SKM-1 (cell line): Measurements from ENCODE around the gene SLC25A17.
"Not testable (repeated sequence)": the region's sequence is repeated elsewhere in the genome, so short reads cannot be mapped to it uniquely, and the experiment has no call there.

Source experiments
- DNase-seq: peaks from one replicate; lab custom pipeline; 2025; ENCODE audit not compliant: unreplicated experiment; lab: John Stamatoyannopoulos, UW

The SLC25A17 gene

GRCh38 chr22:40758851-40759250 lies 60.3 kb downstream of the SLC25A17 start:
- DNase-seq = not testable (repeated sequence)

- DNase-seq = no peak
Observed at GRCh38 chr22:40758390-40758789, 60.8 kb downstream of the SLC25A17 start.

DNA sequence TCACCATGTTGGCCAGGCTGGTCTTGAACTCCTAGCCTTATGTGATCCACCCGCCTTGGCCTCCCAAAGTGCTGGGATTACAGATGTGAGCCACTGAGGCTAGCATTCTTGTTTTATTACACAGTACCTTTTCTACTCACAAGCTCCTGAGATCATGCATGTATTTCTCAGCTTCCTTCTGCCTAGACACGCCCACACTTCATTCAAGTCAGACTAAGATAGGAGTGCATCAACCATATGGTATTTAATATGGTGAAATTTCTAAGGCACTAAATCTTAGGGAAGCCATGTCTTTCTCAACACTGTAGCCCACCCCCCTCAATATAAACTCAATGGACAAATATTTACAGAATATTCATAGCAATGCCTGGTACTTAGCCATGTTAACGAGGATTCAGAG lies 62.1 kb downstream of the SLC25A17 start:
- DNase-seq = no peak

DNA sequence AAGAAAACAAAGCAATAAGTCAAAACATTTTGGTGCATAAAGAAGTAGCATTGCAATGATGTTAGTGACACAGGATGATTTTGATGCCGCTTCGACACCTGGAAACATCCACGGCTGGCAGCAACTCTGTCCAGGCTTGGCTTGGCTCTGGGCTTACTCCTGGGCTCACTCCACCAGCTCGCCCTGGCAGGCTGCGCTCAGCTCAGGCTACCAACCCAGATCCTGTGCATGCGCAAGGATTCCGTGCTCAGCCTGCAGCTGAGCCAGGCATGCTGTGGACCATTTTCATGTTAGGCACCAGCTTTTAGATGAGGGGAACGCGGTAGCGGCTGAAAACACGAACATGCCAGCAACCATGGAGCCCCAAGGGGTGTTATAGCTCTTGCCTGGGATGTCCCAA lies 66.0 kb downstream of the SLC25A17 start:
- DNase-seq = no peak

DNA sequence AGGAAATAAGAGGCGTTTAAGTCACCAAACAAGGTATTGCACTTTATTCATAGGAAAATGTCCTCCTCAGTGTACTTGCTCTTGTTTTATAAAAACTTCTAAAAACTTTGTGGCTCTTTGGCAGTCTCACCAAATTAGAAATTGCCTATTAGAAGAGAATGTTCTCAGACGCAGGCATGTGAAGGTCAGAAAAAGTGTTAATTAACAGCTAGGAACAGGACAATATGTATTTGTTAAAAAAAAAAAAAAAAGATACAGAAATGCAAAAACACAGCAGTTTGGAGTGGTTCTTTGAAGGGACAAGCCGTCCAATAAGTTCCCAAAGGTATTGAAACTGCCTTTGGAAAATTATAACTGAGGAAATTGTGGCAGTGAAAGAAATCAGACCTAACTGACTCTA lies 67.9 kb downstream of the SLC25A17 start:
- no peak for DNase-seq

DNA sequence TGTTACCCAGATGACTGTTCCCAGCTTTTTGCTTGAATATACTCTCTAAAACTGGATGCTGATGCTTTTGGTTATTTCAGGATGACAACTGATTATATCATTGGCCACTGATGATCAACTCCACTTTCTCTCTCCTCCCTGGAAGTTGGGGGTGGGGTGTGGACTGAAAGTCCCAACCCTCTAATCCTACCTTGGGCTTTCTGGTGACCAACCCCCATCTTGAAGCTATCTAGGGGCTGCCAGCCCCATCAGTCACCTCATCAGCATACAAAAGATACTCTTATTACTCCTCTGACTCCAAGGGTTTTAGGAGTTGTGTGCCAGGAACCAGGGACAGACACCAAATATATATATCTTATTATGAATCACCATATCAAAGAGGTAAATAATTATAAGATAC lies 69.3 kb downstream of the SLC25A17 start:
- DNase-seq = no peak

GRCh38 chr22:40748388-40749355 lies 70.5 kb downstream of the SLC25A17 start:
- DNase-seq = no peak

DNA sequence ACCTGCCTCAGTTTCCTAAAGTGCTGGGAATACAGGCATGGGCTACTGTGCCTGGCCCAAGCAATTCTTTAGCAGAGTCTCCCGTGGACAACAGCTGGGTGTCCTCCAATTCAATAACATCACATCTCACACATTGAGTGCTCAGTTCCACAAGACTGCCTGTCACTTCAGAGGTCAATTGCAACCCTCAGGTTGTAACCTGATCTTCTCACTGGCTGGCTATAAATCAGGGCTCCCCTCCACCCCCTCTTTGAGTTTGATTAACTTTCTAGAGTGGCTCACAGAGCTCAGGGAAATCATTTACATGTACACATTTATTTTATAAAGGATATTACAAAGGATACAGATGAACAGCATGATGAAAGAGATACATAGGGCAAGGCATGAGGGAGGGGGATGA lies 71.8 kb downstream of the SLC25A17 start:
- DNase-seq = no peak

DNA sequence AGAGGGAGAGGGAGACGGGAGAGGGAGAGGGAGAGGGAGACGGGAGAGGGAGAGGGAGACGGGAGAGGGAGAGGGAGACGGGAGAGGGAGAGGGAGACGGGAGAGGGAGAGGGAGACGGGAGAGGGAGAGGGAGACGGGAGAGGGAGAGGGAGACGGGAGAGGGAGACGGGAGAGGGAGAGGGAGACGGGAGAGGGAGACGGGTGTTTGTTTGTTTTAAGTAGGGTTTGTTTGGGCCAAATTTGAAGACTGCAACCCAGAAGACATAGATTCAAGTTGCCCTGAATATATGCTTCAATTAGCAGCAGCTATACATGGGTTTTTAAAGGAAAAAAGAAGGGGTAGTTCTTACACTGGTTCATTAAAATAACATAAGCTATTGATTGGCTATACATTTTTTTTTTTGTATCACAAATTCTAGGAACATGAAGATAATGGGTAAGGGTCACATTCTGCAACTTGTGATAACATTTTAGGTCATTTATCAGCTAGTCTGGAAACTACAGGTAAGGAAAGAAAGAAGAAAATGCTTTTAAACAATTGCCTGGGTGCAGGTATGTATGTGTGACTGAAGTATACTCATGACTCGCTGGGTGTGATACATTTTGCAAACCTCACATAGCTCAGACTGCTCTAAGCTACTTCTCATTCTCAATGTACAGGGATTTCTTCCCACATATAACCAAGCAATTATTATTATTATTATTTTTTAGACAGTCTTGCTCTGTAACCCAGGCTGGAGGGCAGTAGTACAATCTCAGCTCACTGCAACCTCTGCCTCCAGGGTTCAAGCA lies 72.5 kb downstream of the SLC25A17 start:
- no peak for DNase-seq

- DNase-seq = no peak
Observed at GRCh38 chr22:40743768-40744167, 75.4 kb downstream of the SLC25A17 start.

DNA sequence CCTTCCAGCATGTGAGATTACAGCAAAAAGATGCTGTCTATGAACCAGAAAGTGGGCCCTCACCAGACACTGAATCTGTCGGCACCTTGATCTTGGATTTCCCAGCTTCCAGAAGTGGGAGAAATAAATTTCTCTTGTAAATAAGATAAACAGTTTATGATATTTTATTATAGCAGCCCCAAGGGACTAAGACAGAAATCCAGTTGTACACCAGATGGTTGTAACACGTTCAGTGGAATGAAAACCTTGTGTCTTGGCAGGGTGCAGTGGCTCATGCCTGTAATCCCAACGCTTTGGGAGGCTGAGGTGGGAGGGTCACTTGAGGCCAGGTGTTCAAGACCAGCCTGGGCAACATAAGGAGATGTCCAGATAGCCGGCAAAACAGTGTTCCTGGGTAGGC lies 78.0 kb downstream of the SLC25A17 start:
- DNase-seq = no peak

- DNase-seq = no peak
Observed at GRCh38 chr22:40739721-40740120, 79.4 kb downstream of the SLC25A17 start.

DNA sequence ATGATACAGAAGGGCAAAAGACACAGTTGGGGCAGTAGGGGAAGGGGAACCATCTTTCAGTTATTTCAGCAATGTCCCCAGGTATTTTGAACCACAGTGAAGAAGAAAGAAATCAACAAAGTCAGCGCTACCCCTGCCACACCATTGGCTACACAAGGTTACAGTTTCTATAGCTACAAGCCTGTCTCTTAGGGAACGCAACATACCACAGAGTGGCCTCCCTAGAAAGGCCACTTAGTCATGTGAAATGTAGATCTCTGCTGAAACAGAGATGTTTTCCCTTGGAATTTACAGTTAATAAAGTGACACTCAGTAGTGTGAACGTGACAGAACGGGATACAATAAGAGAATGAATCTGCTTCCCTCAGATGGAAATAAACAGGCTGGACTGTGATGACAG lies 85.2 kb downstream of the SLC25A17 start:
- DNase-seq = no peak

- DNase-seq = no peak
Observed at GRCh38 chr22:40732999-40733292, 86.2 kb downstream of the SLC25A17 start.

- no peak for DNase-seq
Observed at GRCh38 chr22:40729284-40729683, 89.9 kb downstream of the SLC25A17 start.

DNA sequence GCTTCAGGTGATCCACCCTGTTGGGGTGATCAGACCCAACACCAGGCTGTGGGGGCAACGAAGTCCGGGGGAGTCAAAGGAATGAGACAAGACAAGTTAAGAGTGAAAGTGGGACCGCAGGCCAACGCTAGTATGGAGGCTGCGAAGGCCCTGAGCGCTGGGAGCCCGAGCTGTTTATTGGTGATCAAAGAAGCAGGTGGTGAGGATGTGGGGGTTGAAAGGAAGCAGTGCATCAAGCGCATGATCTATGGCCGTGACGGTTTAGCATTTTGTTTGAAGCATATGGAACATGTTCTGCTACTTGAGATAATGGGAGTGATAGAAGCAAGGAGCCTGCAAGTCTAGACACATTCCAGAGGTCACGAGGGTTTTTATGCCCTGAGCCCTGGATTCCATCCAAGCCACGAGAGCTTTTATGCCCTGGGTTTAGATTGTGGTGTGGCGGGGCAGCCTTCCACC lies 90.4 kb downstream of the SLC25A17 start:
- no peak for DNase-seq

- DNase-seq = no peak
Observed at GRCh38 chr22:40727964-40728615, 91.1 kb downstream of the SLC25A17 start.

GRCh38 chr22:40727070-40727963 lies 91.8 kb downstream of the SLC25A17 start:
- no peak for DNase-seq

DNA sequence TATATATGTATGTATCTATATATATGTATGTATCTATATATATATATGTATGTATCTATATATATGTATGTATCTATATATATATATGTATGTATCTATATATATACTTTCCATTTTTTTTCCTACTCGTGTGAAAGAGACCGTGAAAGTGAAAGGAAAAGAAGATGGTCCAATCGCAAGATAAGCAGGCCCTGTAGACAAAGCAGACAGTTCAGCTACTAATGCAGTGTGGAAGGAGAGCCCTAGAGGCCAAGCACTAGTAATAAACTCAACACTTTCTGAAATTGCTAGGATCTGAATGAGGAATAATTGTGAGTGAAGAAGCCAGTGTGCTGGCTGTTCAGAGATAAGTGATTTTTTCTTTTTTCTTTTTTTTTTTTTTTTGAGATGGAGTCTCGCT lies 92.6 kb downstream of the SLC25A17 start:
- DNase-seq = no peak

GRCh38 chr22:40723396-40723933 lies 95.7 kb downstream of the SLC25A17 start:
- DNase-seq = no peak
